SJSA1 (cell line): ENCODE measurements around the gene EMC1. TPM values are rescaled to one million over a fixed set of nuclear protein-coding genes. Genes with fewer than 3 reads are reported as not detected.

Source experiments
- DNase-seq, 2 experiments: peaks; one replicate each; pipeline ENCODE4 v3.0.0-alpha.2; 2015 to 2020; ENCODE audit warnings: low spot score in 2 of 2, low read depth in 1 of 2
- H3K27ac ChIP-seq: fragments of 250-450 bp; sonication (Bioruptor Pico); 2 replicates; pipeline ENCODE4 v1.5.1; 2020; ENCODE audit warnings: mild to moderate bottlenecking, moderate library complexity
- H3K27me3 ChIP-seq: fragments of 250-450 bp; sonication (Bioruptor Pico); replicated peaks from 2 replicates; pipeline ENCODE4 v1.5.1; 2020; ENCODE audit warnings: mild to moderate bottlenecking, moderate library complexity
- H3K36me3 ChIP-seq: fragments of 250-450 bp; sonication (Bioruptor Pico); 2 replicates; pipeline ENCODE4 v1.5.1; 2020; ENCODE audit warnings: mild to moderate bottlenecking
- H3K4me1 ChIP-seq: fragments of 250-450 bp; sonication (Bioruptor Pico); replicated peaks from 2 replicates; pipeline ENCODE4 v1.6.1; 2021; ENCODE audit warnings: mild to moderate bottlenecking
- H3K4me3 ChIP-seq: fragments of 250-450 bp; sonication (Bioruptor Pico); 2 replicates; pipeline ENCODE4 v1.5.1; 2020; ENCODE audit warnings: mild to moderate bottlenecking
- H3K9me3 ChIP-seq: fragments of 250-450 bp; sonication (Bioruptor Pico); replicated peaks from 2 replicates; pipeline ENCODE4 v1.5.1; 2020; ENCODE audit warnings: mild to moderate bottlenecking
- total RNA-seq: library from RNA; depleted of rRNA; stranded (reverse); fragments of >200 nt; shearing (Covaris generic); gene quantifications from 2 replicates; pipeline ENCODE4 v1.2.3, GENCODE V29; 2014; rRNA removed

The EMC1 gene
- total RNA-seq, 1 experiment from 2014 or later, result 80.5 TPM

DNA sequence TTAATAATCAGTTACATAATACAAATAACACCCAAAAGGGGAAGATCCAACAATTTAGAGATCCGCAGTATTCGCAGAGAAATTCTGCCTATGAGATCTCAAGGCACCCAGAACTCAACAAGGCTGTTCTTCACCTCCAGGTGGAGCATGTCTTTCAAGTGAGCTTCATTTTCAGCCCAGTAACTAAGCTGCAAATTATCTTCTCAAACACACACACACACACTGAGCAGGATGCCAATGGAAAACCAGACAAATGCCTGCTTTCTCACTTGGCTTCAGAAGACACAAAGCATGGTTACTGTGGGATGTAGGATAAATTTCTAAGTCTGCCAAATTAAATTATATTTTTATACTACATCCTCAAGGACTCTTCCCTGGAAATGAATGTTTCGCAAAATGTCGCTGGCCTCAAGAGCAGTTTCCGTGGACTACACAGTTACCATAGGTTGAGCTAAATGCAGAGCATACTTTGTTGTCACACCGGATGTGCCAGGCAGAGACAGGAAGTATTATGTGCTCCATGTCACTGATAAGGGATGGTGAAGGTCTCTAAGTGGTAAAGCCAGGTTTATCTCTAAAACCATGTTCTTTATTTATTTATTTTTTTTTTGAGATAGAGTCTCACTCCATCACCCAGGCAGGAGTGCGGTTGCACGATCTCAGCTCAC, 71.6 kb downstream of the EMC1 start:
- peaks cover 100% of the 10 kb centered on the region for H3K36me3 ChIP-seq

DNA sequence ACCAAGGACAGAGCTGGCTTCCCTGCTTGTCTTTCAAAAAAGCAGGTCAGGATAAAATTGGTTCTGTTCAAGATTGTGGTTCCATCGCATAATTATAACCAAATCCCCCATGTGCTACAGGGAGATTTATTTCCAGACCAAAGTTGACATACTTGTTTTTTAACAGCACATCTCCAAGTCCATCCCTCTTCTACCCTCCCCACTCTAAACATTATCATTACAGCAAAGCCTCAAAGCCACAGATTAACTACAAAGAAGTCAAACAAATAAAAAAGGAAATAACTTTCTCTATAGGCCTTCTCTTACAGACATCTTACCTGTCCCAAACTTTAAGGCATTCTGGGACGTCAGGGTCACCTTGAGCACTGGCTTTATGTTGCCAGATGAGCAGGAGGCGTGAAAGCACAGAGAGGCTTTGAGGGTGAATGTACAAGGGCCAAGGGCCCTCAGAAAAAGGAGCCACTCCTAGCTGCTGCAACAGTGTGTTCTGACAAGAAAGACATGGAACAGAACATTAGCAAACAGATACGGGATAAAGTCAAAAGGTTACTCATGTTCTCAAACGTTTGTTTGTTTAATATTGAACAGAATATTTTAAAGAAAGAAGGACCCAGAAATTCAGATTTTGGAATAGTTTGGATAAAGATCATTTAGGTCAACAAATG, 72.5 kb downstream of the EMC1 start:
- no peak for DNase-seq
- Histone ChIP-seq H3K36me3 (peaks cover 100% of the 10 kb centered on the region), H3K9me3 (no peaks in the 10 kb centered on the region), H3K4me3 (no peak overlapping the region), H3K27ac (no peak overlapping the region), H3K27me3 (no peaks in the 10 kb centered on the region), H3K4me1 (no peaks in the 10 kb centered on the region)

More for the DNA sequence above, 71.6 kb downstream of the EMC1 start:
- H3K27me3 ChIP-seq, result no peaks in the 10 kb centered on the region
- no peak overlapping the region for H3K4me3 ChIP-seq
- no peaks in the 10 kb centered on the region for H3K9me3 ChIP-seq
- no peaks in the 10 kb centered on the region for H3K4me1 ChIP-seq
- no peak for DNase-seq
- peak overlapping the region; percentile 13; the same call in 1 of the 2 replicates for H3K27ac ChIP-seq

DNA sequence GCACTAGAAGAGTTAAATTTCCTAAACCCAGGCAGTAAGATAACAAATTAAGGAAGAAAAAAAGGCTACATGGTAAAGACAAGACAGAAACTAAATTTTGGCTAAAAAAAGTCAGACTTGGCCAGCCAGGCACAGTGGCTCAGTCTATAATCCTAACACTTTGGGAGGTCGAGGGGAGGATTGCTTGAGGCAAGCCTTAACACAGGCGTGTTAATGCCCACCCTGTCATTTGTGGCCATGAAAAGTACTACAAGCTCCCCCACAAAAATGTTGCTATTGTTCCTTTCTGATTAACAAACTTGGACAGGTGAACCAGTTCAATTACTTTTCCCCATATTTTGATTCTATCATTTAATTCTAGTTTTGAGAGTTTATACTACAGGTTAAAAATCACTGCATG, 73.5 kb downstream of the EMC1 start:
- Histone ChIP-seq H3K4me1 (no peaks in the 10 kb centered on the region), H3K27me3 (no peaks in the 10 kb centered on the region), H3K36me3 (peaks cover 100% of the 10 kb centered on the region), H3K27ac (no peak overlapping the region), H3K9me3 (no peaks in the 10 kb centered on the region), H3K4me3 (no peak overlapping the region)
- no peak for DNase-seq

DNA sequence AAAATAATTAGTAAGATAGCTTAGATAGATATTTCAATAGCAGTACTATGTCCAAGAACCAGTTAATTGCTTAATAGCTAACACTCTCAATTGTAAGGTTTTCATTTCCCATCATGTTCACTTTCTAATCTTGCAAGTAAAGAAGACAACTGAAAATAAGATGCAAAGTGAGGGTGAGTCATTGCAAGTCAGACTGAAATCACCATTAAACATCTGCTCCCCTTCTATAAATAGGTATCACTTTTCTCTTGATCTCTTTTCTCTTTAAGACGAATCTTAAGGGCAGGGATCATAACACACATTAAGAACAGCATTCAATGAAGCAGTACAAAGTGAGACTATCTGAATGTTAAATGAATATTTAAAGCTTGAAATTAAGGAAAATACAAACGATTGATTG, 81.7 kb downstream of the EMC1 start:
- Histone ChIP-seq H3K36me3 (peaks cover 100% of the 10 kb centered on the region), H3K9me3 (no peaks in the 10 kb centered on the region), H3K27me3 (no peaks in the 10 kb centered on the region), H3K27ac (no peak overlapping the region), H3K4me1 (no peaks in the 10 kb centered on the region), H3K4me3 (no peak overlapping the region)
- no peak for DNase-seq

DNA sequence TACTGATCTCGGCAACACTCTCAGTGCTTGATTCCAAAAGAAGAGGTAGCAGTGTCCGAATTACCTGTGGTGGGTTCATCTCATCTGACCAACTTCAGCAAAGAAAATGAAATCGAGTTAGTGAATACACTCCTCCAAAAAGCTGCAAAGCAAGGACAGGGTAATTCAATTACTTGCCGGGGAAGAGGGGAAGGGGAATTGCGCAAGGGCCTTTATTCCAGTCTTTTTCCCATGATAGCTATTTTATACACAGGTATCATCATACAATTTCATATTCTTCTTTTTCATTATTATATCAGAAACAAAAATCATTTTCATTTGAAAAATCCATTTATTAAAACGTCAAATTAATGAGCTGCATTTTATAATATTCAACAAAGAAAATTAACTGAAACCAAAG, 84.2 kb downstream of the EMC1 start:
- Histone ChIP-seq H3K9me3 (no peaks in the 10 kb centered on the region), H3K27ac (no peak overlapping the region), H3K27me3 (no peaks in the 10 kb centered on the region), H3K36me3 (peaks cover 100% of the 10 kb centered on the region), H3K4me1 (no peaks in the 10 kb centered on the region), H3K4me3 (no peak overlapping the region)
- no peak for DNase-seq

DNA sequence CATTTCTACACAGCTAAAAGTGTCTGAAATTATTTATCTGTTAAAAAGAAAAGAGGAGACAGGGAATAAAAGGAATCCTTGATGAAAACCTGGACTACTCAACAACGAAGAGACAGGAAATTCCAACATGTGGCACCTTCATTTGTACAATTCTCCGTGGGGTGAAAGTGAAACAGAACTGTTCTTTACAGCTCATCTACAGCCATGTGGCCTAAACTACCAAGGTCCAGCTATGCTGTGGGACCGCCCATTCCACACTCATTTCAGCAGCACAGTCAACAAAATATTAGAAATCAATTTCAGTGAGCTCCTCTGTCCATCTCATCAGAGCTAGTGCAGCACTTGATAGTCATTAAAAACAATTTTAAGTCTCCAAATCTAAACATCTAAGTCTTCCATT, 85.3 kb downstream of the EMC1 start:
- Histone ChIP-seq H3K27ac (no peak overlapping the region), H3K9me3 (no peaks in the 10 kb centered on the region), H3K4me3 (no peak overlapping the region), H3K36me3 (peaks cover 100% of the 10 kb centered on the region), H3K27me3 (no peaks in the 10 kb centered on the region), H3K4me1 (no peaks in the 10 kb centered on the region)
- DNase-seq, result no peak

Other genes starting within 250 kb of the EMC1 start
- 42.7 and 60.6 TPM in 2 replicates for gene UBR4, start 41.3 kb downstream of the EMC1 start, total RNA-seq
- 59.9 and 60.0 TPM in 2 replicates for gene MRTO4, start 281 bp upstream of the EMC1 start, total RNA-seq
- 0.21 and 0.53 TPM in 2 replicates for gene AKR7A3, start 37.2 kb upstream of the EMC1 start, total RNA-seq
- 79.7 and 94.5 TPM in 2 replicates for gene AKR7A2, start 60.6 kb upstream of the EMC1 start, total RNA-seq
- 11.5 and 14.8 TPM in 2 replicates for gene SLC66A1, start 60.8 kb upstream of the EMC1 start, total RNA-seq
- gene CAPZB, start 234.0 kb upstream of the EMC1 start, total RNA-seq, result 143 and 225 TPM in 2 replicates